ENCODE results near the gene EYS.

Gene EYS

DNA sequence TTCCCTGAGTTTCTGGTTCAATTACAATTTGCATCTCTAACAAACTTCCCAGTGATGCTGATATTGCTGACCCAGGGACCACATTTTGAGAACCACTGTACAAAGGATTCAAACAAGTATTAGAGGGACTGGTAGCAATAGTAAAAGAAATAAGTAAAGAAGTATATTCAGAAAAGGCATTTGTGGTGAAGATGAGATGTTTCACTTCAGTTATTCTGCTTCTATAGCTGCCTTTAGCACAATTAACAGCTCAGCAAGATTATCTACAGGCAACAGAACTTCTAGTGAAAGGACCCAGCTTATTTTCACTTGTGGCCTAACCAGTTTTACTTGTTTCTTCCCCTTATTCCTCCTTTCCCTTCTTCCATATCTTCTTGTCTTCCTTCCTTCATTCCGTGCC lies 1922.0 kb downstream of the EYS start:
- TF ChIP-seq CTCF (IDR thresholded peaks at IDR 0.05; ENCODE audit: low read depth, low read length) = no peak
- H3K4me3 ChIP-seq (ENCODE audit: low read depth, low read length) = no peak overlapping the region

DNA sequence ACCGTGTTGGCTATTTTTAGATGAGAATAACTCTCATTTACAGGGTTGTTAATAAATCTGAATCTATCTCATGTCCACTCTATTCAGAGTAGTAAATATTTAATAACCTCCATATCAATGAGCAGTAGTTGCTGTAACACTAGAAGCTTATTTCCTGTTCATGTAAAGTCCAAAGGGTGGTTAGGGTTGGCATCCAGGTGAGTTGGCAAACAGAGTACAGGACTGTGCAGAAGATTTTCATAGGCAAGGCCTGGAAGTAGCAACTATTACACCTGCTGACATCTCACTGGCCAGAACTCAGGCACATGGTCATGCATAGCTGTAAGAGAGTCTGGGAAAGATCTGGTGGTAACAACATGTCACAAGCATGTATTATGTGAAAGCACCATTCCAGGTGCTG lies 1923.9 kb downstream of the EYS start:
- no peak overlapping the region for H3K4me3 ChIP-seq (ENCODE audit: low read depth, low read length)
- no peak for TF ChIP-seq CTCF (IDR thresholded peaks at IDR 0.05; ENCODE audit: low read depth, low read length)

DNA sequence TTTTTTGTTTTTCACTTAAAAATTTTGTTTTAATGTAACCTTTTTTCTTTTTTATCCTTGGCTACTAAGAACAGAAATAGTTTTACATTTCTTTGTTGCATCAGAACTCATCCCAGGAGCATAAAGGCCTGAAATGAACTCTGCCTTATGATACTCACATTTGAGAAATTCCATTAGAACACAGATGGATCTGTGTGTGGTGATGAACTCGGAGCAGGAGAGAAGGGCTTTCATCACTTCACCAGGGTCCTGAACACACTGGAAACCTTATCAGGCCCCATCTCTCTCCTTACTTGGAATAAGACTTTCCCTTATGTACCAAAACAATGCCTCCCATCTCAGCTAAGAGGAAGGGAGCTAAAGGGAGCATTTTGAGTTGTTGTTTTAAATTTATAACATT lies 1932.1 kb downstream of the EYS start:
- TF ChIP-seq CTCF (IDR thresholded peaks at IDR 0.05; ENCODE audit: low read depth, low read length) = no peak
- no peak overlapping the region for H3K4me3 ChIP-seq (ENCODE audit: low read depth, low read length)

GRCh38 chr6:63773200-63773599 lies 1933.8 kb downstream of the EYS start:
- H3K4me3 ChIP-seq (ENCODE audit: low read depth, low read length) = no peak overlapping the region
- TF ChIP-seq CTCF (IDR thresholded peaks at IDR 0.05; ENCODE audit: low read depth, low read length) = no peak

- H3K4me3 ChIP-seq (ENCODE audit: low read depth, low read length) = no peak overlapping the region
- no peak for TF ChIP-seq CTCF (IDR thresholded peaks at IDR 0.05; ENCODE audit: low read depth, low read length)
These were observed 1941.2 kb downstream of the EYS start for GRCh38 chr6:63765828-63766227.

DNA sequence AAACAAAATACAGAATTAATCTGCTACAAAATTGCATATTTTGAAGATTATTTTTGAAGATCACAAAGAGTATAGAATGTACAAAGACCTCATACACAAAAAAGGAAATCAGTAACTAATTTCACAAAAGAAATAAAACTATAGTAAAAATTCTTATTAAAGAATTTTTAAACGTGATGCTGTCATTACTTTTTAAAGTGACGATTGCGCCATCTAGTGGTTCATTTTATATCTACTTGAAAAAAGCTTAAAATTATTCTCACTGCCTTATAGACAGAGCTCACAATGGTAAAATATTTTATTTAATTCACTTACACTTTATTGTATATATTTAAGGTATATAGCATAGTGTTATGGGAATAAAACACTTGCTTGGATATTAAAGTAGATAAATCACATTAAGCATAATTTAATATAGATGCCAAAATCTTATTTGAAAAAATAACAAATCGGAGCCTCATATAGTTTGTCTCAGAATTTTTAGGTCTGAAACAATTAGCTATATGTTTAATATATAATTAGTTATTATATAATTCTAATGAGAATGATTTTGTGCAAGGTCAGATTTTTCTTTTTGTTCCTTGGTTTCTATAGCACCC lies 1942.6 kb downstream of the EYS start:
- H3K4me3 ChIP-seq (ENCODE audit: low read depth, low read length) = no peak overlapping the region
- no peak for TF ChIP-seq CTCF (IDR thresholded peaks at IDR 0.05; ENCODE audit: low read depth, low read length)

GRCh38 chr6:63760199-63760598 lies 1946.8 kb downstream of the EYS start:
- no peak for TF ChIP-seq CTCF (IDR thresholded peaks at IDR 0.05; ENCODE audit: low read depth, low read length)
- no peak overlapping the region for H3K4me3 ChIP-seq (ENCODE audit: low read depth, low read length)
